NCI-H187 treated with DMSO at 0.1 percent for 48 hours (cell line): Measurements from ENCODE around the gene GABRR1.
"Not testable (repeated sequence)": the region's sequence is repeated elsewhere in the genome, so short reads cannot be mapped to it uniquely, and the experiment has no call there.

Source experiments
- DNase-seq: peaks from one replicate; lab custom pipeline; 2025; lab: John Stamatoyannopoulos, UW

GABRR1 gene

GRCh38 chr6:89217299-89217910, at the start of gene GABRR1:
GABRR1 (minus strand) TSS chr6:89217358; CDS start chr6:89217322, 36 bp downstream.
- no peak for DNase-seq

- DNase-seq: no peak
Observed at GRCh38 chr6:89264296-89264695, 47.1 kb upstream of the GABRR1 start.

GRCh38 chr6:89260832-89261231, 43.7 kb upstream of the GABRR1 start:
- DNase-seq: no peak

- no peak for DNase-seq
Observed at GRCh38 chr6:89260310-89260709, 43.2 kb upstream of the GABRR1 start.

GRCh38 chr6:89258912-89259311, 41.8 kb upstream of the GABRR1 start:
- DNase-seq: no peak

GRCh38 chr6:89257781-89258180, 40.6 kb upstream of the GABRR1 start:
- no peak for DNase-seq

GRCh38 chr6:89257346-89257745, 40.2 kb upstream of the GABRR1 start:
- no peak for DNase-seq

- no peak for DNase-seq
Observed at GRCh38 chr6:89255417-89255816, 38.3 kb upstream of the GABRR1 start.

GRCh38 chr6:89254569-89254968, 37.4 kb upstream of the GABRR1 start:
- DNase-seq: no peak

- DNase-seq: no peak
Observed at GRCh38 chr6:89252907-89253306, 35.7 kb upstream of the GABRR1 start.

GRCh38 chr6:89251976-89252375, 34.8 kb upstream of the GABRR1 start:
- DNase-seq: no peak

- no peak for DNase-seq
Observed at GRCh38 chr6:89251170-89251569, 34.0 kb upstream of the GABRR1 start.

GRCh38 chr6:89250239-89250638, 33.1 kb upstream of the GABRR1 start:
- no peak for DNase-seq

GRCh38 chr6:89244241-89244985, 27.3 kb upstream of the GABRR1 start:
- DNase-seq: no peak

- DNase-seq: no peak
Observed at GRCh38 chr6:89243331-89243629, 26.1 kb upstream of the GABRR1 start.

GRCh38 chr6:89242574-89243330, 25.6 kb upstream of the GABRR1 start:
- peak; percentile 20 for DNase-seq

GRCh38 chr6:89239338-89239737, 22.2 kb upstream of the GABRR1 start:
- DNase-seq: no peak

GRCh38 chr6:89237158-89237557, 20.0 kb upstream of the GABRR1 start:
- no peak for DNase-seq

- DNase-seq: not testable (repeated sequence)
Observed at GRCh38 chr6:89233605-89234004, 16.4 kb upstream of the GABRR1 start.

- DNase-seq: no peak
Observed at GRCh38 chr6:89222712-89223039, 5.5 kb upstream of the GABRR1 start.

GRCh38 chr6:89221971-89222711, 5.0 kb upstream of the GABRR1 start:
- no peak for DNase-seq

GRCh38 chr6:89221129-89221528, 4.0 kb upstream of the GABRR1 start:
- DNase-seq: no peak

- no peak for DNase-seq
Observed at GRCh38 chr6:89216411-89216810, 747 bp downstream of the GABRR1 start.
